PC-9 (cell line): ENCODE data around the gene NRG2.

Experiments used
- EZH2 ChIP-seq: fragments of 200-600 bp; sonication (generic); IDR thresholded peaks from 2 replicates; pipeline ENCODE4 v1.8.0; 2017; ENCODE audit warnings: antibody characterized with exemption, low read depth
- TF ChIP-seq, protein P1 (sequence below): fragments of 200-600 bp; sonication (generic); conservative IDR thresholded peaks from 2 replicates; pipeline ENCODE4 v1.6.1; 2017; ENCODE audit warnings: mixed run types, antibody characterized with exemption, mild to moderate bottlenecking, moderate library complexity

GRCh38 chr5:139838381-139839197 lies 204.5 kb downstream of the NRG2 start:
- TF ChIP-seq, protein P1, sequence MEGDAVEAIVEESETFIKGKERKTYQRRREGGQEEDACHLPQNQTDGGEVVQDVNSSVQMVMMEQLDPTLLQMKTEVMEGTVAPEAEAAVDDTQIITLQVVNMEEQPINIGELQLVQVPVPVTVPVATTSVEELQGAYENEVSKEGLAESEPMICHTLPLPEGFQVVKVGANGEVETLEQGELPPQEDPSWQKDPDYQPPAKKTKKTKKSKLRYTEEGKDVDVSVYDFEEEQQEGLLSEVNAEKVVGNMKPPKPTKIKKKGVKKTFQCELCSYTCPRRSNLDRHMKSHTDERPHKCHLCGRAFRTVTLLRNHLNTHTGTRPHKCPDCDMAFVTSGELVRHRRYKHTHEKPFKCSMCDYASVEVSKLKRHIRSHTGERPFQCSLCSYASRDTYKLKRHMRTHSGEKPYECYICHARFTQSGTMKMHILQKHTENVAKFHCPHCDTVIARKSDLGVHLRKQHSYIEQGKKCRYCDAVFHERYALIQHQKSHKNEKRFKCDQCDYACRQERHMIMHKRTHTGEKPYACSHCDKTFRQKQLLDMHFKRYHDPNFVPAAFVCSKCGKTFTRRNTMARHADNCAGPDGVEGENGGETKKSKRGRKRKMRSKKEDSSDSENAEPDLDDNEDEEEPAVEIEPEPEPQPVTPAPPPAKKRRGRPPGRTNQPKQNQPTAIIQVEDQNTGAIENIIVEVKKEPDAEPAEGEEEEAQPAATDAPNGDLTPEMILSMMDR, result no peak
- no peak for TF ChIP-seq EZH2
